ENCODE results near the gene DLG1.

DNA sequence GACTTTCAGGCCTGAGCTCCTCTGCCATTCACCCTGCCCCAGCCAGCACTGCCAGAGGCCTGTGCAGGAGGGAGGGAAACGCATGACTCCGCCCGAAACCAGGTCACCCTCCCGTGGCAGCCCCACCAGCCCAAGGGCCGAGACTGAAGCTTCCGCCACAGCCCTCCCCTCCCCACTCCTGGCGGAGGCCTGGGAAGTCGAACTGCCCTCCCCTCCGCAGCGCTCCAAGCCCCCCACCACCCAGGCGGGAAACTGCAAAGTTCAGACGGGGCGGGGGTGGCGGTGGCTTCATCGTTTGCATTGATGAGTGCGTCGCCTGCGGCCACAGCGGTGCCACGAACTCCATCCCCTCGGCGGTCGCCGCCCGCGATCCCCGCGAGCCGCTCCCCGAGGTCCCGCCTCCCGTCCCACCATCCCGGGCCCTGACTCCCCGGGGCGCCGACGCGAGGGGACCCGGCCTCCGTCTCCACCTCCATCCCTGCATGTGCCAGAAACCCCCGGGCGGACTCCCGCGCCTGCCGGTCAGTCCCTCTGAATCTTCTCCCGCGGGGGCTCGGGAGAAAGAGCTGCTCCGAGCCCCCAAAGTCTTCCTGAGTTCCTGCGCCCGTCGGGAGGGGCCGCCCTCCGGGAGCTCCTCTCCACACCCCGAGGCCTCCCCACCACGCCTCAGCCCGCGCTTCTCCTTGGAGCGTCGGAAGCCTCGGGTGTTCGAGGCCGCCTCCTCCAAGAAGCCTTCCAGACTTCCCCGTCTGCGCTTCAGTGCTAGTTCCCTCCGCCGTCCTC is 269.5 kb downstream of the DLG1 start:
- TF ChIP-seq, protein P1, sequence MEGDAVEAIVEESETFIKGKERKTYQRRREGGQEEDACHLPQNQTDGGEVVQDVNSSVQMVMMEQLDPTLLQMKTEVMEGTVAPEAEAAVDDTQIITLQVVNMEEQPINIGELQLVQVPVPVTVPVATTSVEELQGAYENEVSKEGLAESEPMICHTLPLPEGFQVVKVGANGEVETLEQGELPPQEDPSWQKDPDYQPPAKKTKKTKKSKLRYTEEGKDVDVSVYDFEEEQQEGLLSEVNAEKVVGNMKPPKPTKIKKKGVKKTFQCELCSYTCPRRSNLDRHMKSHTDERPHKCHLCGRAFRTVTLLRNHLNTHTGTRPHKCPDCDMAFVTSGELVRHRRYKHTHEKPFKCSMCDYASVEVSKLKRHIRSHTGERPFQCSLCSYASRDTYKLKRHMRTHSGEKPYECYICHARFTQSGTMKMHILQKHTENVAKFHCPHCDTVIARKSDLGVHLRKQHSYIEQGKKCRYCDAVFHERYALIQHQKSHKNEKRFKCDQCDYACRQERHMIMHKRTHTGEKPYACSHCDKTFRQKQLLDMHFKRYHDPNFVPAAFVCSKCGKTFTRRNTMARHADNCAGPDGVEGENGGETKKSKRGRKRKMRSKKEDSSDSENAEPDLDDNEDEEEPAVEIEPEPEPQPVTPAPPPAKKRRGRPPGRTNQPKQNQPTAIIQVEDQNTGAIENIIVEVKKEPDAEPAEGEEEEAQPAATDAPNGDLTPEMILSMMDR (conservative IDR thresholded peaks at IDR 0.05; ENCODE audit: low read depth in 2 of 2): no peak
- TF ChIP-seq ZNF114 (CRISPR knock-in tag; IDR thresholded peaks at IDR 0.05) (no peak), EZH2 (IDR thresholded peaks at IDR 0.05; ENCODE audit: low read depth, unreplicated experiment) (peak; percentile 38), EZH2phosphoT487 (IDR thresholded peaks at IDR 0.05; ENCODE audit: unreplicated experiment) (no peak), CREB1 (CRISPR knock-in tag; IDR thresholded peaks at IDR 0.05; ENCODE audit: low read depth) (no peak), POLR2AphosphoS5 (IDR thresholded peaks at IDR 0.05; ENCODE audit: low read depth) (no peak), STAT1 (IDR thresholded peaks at IDR 0.05; ENCODE audit: unreplicated experiment) (no peak), ETS1 (IDR thresholded peaks at IDR 0.05) (no peak), JUNB (IDR thresholded peaks at IDR 0.05; ENCODE audit: unreplicated experiment) (no peak), NANOG (IDR thresholded peaks at IDR 0.05; ENCODE audit: borderline replicate concordance) (no peak)
- TF ChIP-seq, protein P2, sequence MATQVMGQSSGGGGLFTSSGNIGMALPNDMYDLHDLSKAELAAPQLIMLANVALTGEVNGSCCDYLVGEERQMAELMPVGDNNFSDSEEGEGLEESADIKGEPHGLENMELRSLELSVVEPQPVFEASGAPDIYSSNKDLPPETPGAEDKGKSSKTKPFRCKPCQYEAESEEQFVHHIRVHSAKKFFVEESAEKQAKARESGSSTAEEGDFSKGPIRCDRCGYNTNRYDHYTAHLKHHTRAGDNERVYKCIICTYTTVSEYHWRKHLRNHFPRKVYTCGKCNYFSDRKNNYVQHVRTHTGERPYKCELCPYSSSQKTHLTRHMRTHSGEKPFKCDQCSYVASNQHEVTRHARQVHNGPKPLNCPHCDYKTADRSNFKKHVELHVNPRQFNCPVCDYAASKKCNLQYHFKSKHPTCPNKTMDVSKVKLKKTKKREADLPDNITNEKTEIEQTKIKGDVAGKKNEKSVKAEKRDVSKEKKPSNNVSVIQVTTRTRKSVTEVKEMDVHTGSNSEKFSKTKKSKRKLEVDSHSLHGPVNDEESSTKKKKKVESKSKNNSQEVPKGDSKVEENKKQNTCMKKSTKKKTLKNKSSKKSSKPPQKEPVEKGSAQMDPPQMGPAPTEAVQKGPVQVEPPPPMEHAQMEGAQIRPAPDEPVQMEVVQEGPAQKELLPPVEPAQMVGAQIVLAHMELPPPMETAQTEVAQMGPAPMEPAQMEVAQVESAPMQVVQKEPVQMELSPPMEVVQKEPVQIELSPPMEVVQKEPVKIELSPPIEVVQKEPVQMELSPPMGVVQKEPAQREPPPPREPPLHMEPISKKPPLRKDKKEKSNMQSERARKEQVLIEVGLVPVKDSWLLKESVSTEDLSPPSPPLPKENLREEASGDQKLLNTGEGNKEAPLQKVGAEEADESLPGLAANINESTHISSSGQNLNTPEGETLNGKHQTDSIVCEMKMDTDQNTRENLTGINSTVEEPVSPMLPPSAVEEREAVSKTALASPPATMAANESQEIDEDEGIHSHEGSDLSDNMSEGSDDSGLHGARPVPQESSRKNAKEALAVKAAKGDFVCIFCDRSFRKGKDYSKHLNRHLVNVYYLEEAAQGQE (IDR thresholded peaks at IDR 0.05; ENCODE audit: unreplicated experiment): no peak
